Measurements from ENCODE around the gene TAF5. TPM values are rescaled to one million over a fixed set of nuclear protein-coding genes. Genes with fewer than 3 reads are reported as not detected.
A peak's percentile ranks its signal among the peaks of the same experiment; 100 is the strongest.
"Not testable (repeated sequence)": the region's sequence is repeated elsewhere in the genome, so short reads cannot be mapped to it uniquely, and the experiment has no call there.

The TAF5 gene
- 11.1 and 12.8 TPM in 2 replicates for total RNA-seq (2014; rRNA removed; shearing (Covaris generic))

- peak within 1 kb of the TSS; percentile 75 for H3K27ac ChIP-seq
- H3K9me3 ChIP-seq (replicated peaks) = no peaks in the 10 kb centered on the region
- peak within 1 kb of the TSS; percentile 93 for H3K4me3 ChIP-seq
- DNase-seq (ENCODE audit: low read depth in 1 of 2, low spot score in 2 of 2) = peak; percentile 92
- no peaks in the 10 kb centered on the region for H3K27me3 ChIP-seq (replicated peaks)
- peaks cover 4% of the 10 kb centered on the region for H3K36me3 ChIP-seq
- H3K4me1 ChIP-seq (replicated peaks) = peaks cover 13% of the 10 kb centered on the region; the same call in 1 of the 2 replicates
Observed at GRCh38 chr10:103367782-103368518, at the start of gene TAF5. TAF5 (plus strand) TSS chr10:103367976; CDS start chr10:103367990, 14 bp downstream.

- H3K4me1 ChIP-seq (replicated peaks) = no peaks in the 10 kb centered on the region
- H3K9me3 ChIP-seq (replicated peaks) = no peaks in the 10 kb centered on the region; the same call in 1 of the 2 replicates
- DNase-seq (ENCODE audit: low read depth in 1 of 2, low spot score in 2 of 2) = peak in 1 of 2 experiments; percentile 5
- H3K4me3 ChIP-seq = no peak overlapping the region
- peaks cover 75% of the 10 kb centered on the region for H3K36me3 ChIP-seq
- no peak overlapping the region for H3K27ac ChIP-seq
- H3K27me3 ChIP-seq (replicated peaks) = no peaks in the 10 kb centered on the region
Observed at GRCh38 chr10:103327906-103328305, 39.9 kb upstream of the TAF5 start.

GRCh38 chr10:103333934-103334520, 33.7 kb upstream of the TAF5 start:
- H3K4me1 ChIP-seq (replicated peaks) = no peaks in the 10 kb centered on the region

GRCh38 chr10:103334567-103334966, 33.2 kb upstream of the TAF5 start:
- H3K36me3 ChIP-seq = peaks cover 69% of the 10 kb centered on the region
- DNase-seq (ENCODE audit: low read depth in 1 of 2, low spot score in 2 of 2) = no peak
- H3K27ac ChIP-seq = no peak overlapping the region
- H3K4me3 ChIP-seq = no peak overlapping the region
- H3K9me3 ChIP-seq (replicated peaks) = no peaks in the 10 kb centered on the region
- no peaks in the 10 kb centered on the region for H3K4me1 ChIP-seq (replicated peaks)
- H3K27me3 ChIP-seq (replicated peaks) = no peaks in the 10 kb centered on the region

More at GRCh38 chr10:103333934-103334520, 33.7 kb upstream of the TAF5 start:
- DNase-seq (ENCODE audit: low read depth in 1 of 2, low spot score in 2 of 2) = no peak
- Histone ChIP-seq H3K4me3 (no peak overlapping the region), H3K9me3 (replicated peaks) (no peaks in the 10 kb centered on the region), H3K27ac (no peak overlapping the region), H3K36me3 (peaks cover 70% of the 10 kb centered on the region), H3K27me3 (replicated peaks) (no peaks in the 10 kb centered on the region)

- Histone ChIP-seq H3K27me3 (replicated peaks) (no peaks in the 10 kb centered on the region), H3K4me3 (no peak overlapping the region), H3K36me3 (peaks cover 54% of the 10 kb centered on the region), H3K9me3 (replicated peaks) (no peaks in the 10 kb centered on the region), H3K27ac (no peak overlapping the region), H3K4me1 (replicated peaks) (no peaks in the 10 kb centered on the region)
- peak in 1 of 2 experiments; percentile 7 for DNase-seq (ENCODE audit: low read depth in 1 of 2, low spot score in 2 of 2)
Observed at GRCh38 chr10:103336370-103336769, 31.4 kb upstream of the TAF5 start.

GRCh38 chr10:103350175-103350516, 17.6 kb upstream of the TAF5 start:
- no peak for DNase-seq (ENCODE audit: low read depth in 1 of 2, low spot score in 2 of 2)
- H3K9me3 ChIP-seq (replicated peaks) = no peaks in the 10 kb centered on the region
- H3K27me3 ChIP-seq (replicated peaks) = no peaks in the 10 kb centered on the region

GRCh38 chr10:103350517-103351260, 17.1 kb upstream of the TAF5 start, which contains the start of gene PCGF6:
PCGF6 (minus strand) TSS chr10:103351140; CDS start chr10:103351066, 74 bp downstream.
- Histone ChIP-seq H3K27ac (peak within 1 kb of the TSS; percentile 59), H3K4me3 (peak within 1 kb of the TSS; percentile 70), H3K27me3 (replicated peaks) (no peaks in the 10 kb centered on the region), H3K4me1 (replicated peaks) (peaks cover 8% of the 10 kb centered on the region), H3K36me3 (peaks cover 34% of the 10 kb centered on the region), H3K9me3 (replicated peaks) (no peaks in the 10 kb centered on the region)
- peak; percentile 86 to 88 for DNase-seq (ENCODE audit: low read depth in 1 of 2, low spot score in 2 of 2)

More at GRCh38 chr10:103350175-103350516, 17.6 kb upstream of the TAF5 start:
- peaks cover 8% of the 10 kb centered on the region for H3K4me1 ChIP-seq (replicated peaks)
- peak overlapping the region; percentile 59 for H3K27ac ChIP-seq
- H3K36me3 ChIP-seq = peaks cover 40% of the 10 kb centered on the region
- H3K4me3 ChIP-seq = peak overlapping the region; percentile 70

- no peaks in the 10 kb centered on the region for H3K9me3 ChIP-seq (replicated peaks)
- H3K4me1 ChIP-seq (replicated peaks) = peaks cover 8% of the 10 kb centered on the region
- H3K36me3 ChIP-seq = peaks cover 12% of the 10 kb centered on the region
- no peaks in the 10 kb centered on the region for H3K27me3 ChIP-seq (replicated peaks)
- DNase-seq (ENCODE audit: low read depth in 1 of 2, low spot score in 2 of 2) = no peak
- no peak overlapping the region for H3K27ac ChIP-seq
- no peak overlapping the region for H3K4me3 ChIP-seq
Observed at GRCh38 chr10:103353281-103353680, 14.5 kb upstream of the TAF5 start.

GRCh38 chr10:103354567-103354966, 13.2 kb upstream of the TAF5 start:
- H3K4me3 ChIP-seq; DNase-seq (ENCODE audit: low read depth in 1 of 2, low spot score in 2 of 2); H3K9me3 ChIP-seq (replicated peaks); H3K27ac ChIP-seq; H3K36me3 ChIP-seq; H3K27me3 ChIP-seq (replicated peaks); H3K4me1 ChIP-seq (replicated peaks): not testable (repeated sequence)

GRCh38 chr10:103355906-103356599, 11.7 kb upstream of the TAF5 start:
- Histone ChIP-seq H3K27ac (no peak overlapping the region), H3K27me3 (replicated peaks) (no peaks in the 10 kb centered on the region), H3K4me1 (replicated peaks) (peaks cover 7% of the 10 kb centered on the region), H3K9me3 (replicated peaks) (no peaks in the 10 kb centered on the region), H3K4me3 (no peak overlapping the region), H3K36me3 (no peaks in the 10 kb centered on the region)
- peak in 1 of 2 experiments; percentile 1 for DNase-seq (ENCODE audit: low read depth in 1 of 2, low spot score in 2 of 2)

- peak in 1 of 2 experiments; percentile 1 for DNase-seq (ENCODE audit: low read depth in 1 of 2, low spot score in 2 of 2)
- not testable (repeated sequence) for H3K4me1 ChIP-seq (replicated peaks); H3K27me3 ChIP-seq (replicated peaks); H3K4me3 ChIP-seq; H3K27ac ChIP-seq; H3K36me3 ChIP-seq; H3K9me3 ChIP-seq (replicated peaks)
Observed at GRCh38 chr10:103359493-103359892, 8.3 kb upstream of the TAF5 start.

- peak; percentile 11 to 47 for DNase-seq (ENCODE audit: low read depth in 1 of 2, low spot score in 2 of 2)
- not testable (repeated sequence) for H3K36me3 ChIP-seq; H3K4me1 ChIP-seq (replicated peaks); H3K4me3 ChIP-seq; H3K27me3 ChIP-seq (replicated peaks); H3K27ac ChIP-seq; H3K9me3 ChIP-seq (replicated peaks)
Observed at GRCh38 chr10:103360791-103361190, 7.0 kb upstream of the TAF5 start.

- H3K4me3 ChIP-seq = peak overlapping the region; percentile 93
- H3K9me3 ChIP-seq (replicated peaks) = no peaks in the 10 kb centered on the region
- H3K4me1 ChIP-seq (replicated peaks) = peaks cover 13% of the 10 kb centered on the region; the same call in 1 of the 2 replicates
- no peaks in the 10 kb centered on the region for H3K27me3 ChIP-seq (replicated peaks)
- DNase-seq (ENCODE audit: low read depth in 1 of 2, low spot score in 2 of 2) = no peak
- H3K36me3 ChIP-seq = peaks cover 4% of the 10 kb centered on the region
- H3K27ac ChIP-seq = peak overlapping the region; percentile 75
Observed at GRCh38 chr10:103367379-103367781, 396 bp upstream of the TAF5 start.
